Spleen (tissue), 11 donors: Measurements from ENCODE around the gene LDLRAD4. TPM values are rescaled to one million over a fixed set of nuclear protein-coding genes. Genes with fewer than 3 reads are reported as not detected.
A peak's percentile ranks its signal among the peaks of the same experiment; 100 is the strongest.

ENCODE experiments used
- DNase-seq: peaks from one replicate; pipeline ENCODE4 v3.0.0-alpha.2; 2020
- H3K27ac ChIP-seq, 8 donors: fragments of 200-600 bp; sonication (generic) in 7 of 8; 1 replicate in 4 of 8; 2 replicates in 4 of 8; pipeline versions ENCODE4 v1.5.0 to v1.8.0; 2016 to 2021; ENCODE audit warnings: inconsistent platforms in 4 of 8, mild to moderate bottlenecking in 4 of 8, moderate library complexity in 1 of 8
- H3K27me3 ChIP-seq, 7 donors: fragments of 200-600 bp; sonication (generic) in 6 of 7; replicated peaks in 1 of 7; 1 replicate in 4 of 7; 2 replicates in 3 of 7; pipeline versions ENCODE4 v1.5.0 to v1.8.0; 2016 to 2021; ENCODE audit warnings: inconsistent platforms in 3 of 7, mild to moderate bottlenecking in 1 of 7
- H3K36me3 ChIP-seq, 6 donors: fragments of 200-600 bp; sonication (generic) in 5 of 6; 1 replicate in 4 of 6; 2 replicates in 2 of 6; pipeline versions ENCODE4 v1.5.0 to v1.8.0; 2016 to 2021; ENCODE audit warnings: inconsistent platforms in 2 of 6
- H3K4me1 ChIP-seq, 6 donors: fragments of 200-600 bp; sonication (generic) in 5 of 6; 1 replicate in 3 of 6; 2 replicates in 3 of 6; pipeline versions ENCODE4 v1.5.0 to v1.8.0; 2016 to 2021; ENCODE audit warnings: inconsistent platforms in 3 of 6
- H3K4me3 ChIP-seq, 8 donors: fragments of 200-600 bp; sonication (generic) in 7 of 8; 1 replicate in 4 of 8; 2 replicates in 4 of 8; pipeline versions ENCODE4 v1.5.0 to v1.8.0; 2016 to 2021; ENCODE audit warnings: inconsistent platforms in 4 of 8, mild to moderate bottlenecking in 4 of 8, moderate library complexity in 2 of 8
- H3K9me3 ChIP-seq, 8 donors: fragments of 200-600 bp; sonication (generic) in 7 of 8; 1 replicate in 4 of 8; 2 replicates in 4 of 8; pipeline versions ENCODE4 v1.5.0 to v1.8.0; 2016 to 2021; ENCODE audit warnings: inconsistent platforms in 4 of 8
- CTCF ChIP-seq, 11 experiments: fragments of 200-600 bp in 7 of 11; fragments of 450-650 bp in 4 of 11; sonication (generic) in 4 of 11; IDR thresholded peaks in 8 of 11; conservative IDR thresholded peaks in 3 of 11; 1 replicate in 7 of 11; 2 replicates in 4 of 11; pipeline versions ENCODE4 v1.4.0 to v1.8.0; 2016 to 2021; ENCODE audit warnings: antibody characterized with exemption in 11 of 11, inconsistent platforms in 4 of 11, mild to moderate bottlenecking in 1 of 11
- POLR2A ChIP-seq, 3 donors: fragments of 450-650 bp; IDR thresholded peaks; one replicate each; pipeline ENCODE4 v1.5.1; 2017; ENCODE audit warnings: antibody characterized with exemption in 3 of 3, mild to moderate bottlenecking in 1 of 3
- POLR2AphosphoS5 ChIP-seq, 3 donors: sonication (generic); formaldehyde crosslinking; IDR thresholded peaks; one replicate each; pipeline ENCODE4 v1.5.1; 2017; ENCODE audit warnings: antibody characterized with exemption in 3 of 3
- WGBS, 5 donors: extraction: QIAGEN DNeasy Blood & Tissue Kit in 3 of 5; methylation state at CpG; one replicate each; pipeline versions ENCODE4 v1.1.5 to v1.1.7; 2013 to 2018; 5-methylcytosine and 5-hydroxymethylcytosine counted together
- intact Hi-C: fragments of 100-400 bp; cut with DNase I; formaldehyde crosslinking; loops from one replicate; pipeline ENCODE4 v1.15.0; 2023; ENCODE audit warnings: low total_unique reads
- polyA plus RNA-seq, 3 donors: library from polyadenylated mRNA; stranded (reverse); fragments of 200-250 nt; gene quantifications; one replicate each; pipeline ENCODE4 v1.2.1, GENCODE V29; 2013
- total RNA-seq, 7 donors: library from RNA; depleted of rRNA in 3 of 7; stranded (reverse); fragments of >200 nt in 3 of 7; fragmentation: NEBNext Ultra II Directional in 4 of 7; extraction: Animal tissue kit (Norgen Biotek cat#: 25700) in 4 of 7; gene quantifications; one replicate each; pipeline versions ENCODE4 v1.1.0 to v1.2.1, GENCODE V29; 2016 to 2021
- donor health status: healthy with polysubstance abuse.
- donor health status: DM: no; HTN: no; CAD: no; lungs with moderate emphysema.
- donor health status: DM: no; HTN: no; CAD: no.
- donor health status: Bipolar disorder and iron deficiency.
- donor health status: healthy.
- donor health status: DM: no; HTN: no; CAD: no.
- donor health status: DM: yes; HTN: yes; CAD: no.

The LDLRAD4 gene
- total and polyA plus RNA-seq, 10 donors: 4.5 to 80.8 (median 46.4) TPM

- Histone ChIP-seq H3K9me3 (no peaks in the 10 kb centered on the region), H3K27me3 (no peaks in the 10 kb centered on the region), H3K4me3 (no peak overlapping the region), H3K36me3 (no peaks in the 10 kb centered on the region), H3K4me1 (peaks cover 0 to 24% (median 16%) of the 10 kb centered on the region in 6 donors), H3K27ac (no peak overlapping the region)
- intact Hi-C loops: no loop called here
- TF ChIP-seq CTCF (IDR thresholded peaks at IDR 0.05 in 8 of 11, conservative IDR thresholded peaks at IDR 0.05 in 3 of 11) (no peak), POLR2A (IDR thresholded peaks at IDR 0.05) (no peak), POLR2AphosphoS5 (IDR thresholded peaks at IDR 0.05) (no peak)
- no peak for DNase-seq
- WGBS, 5 donors: 88 to 98% (median 97%) methylated on average over 10 of the region's 10 CpGs
Measured at GRCh38 chr18:13298262-13298661, 79.7 kb downstream of the LDLRAD4 start.

GRCh38 chr18:13300029-13300428 lies 81.5 kb downstream of the LDLRAD4 start:
- intact Hi-C loops: no loop called here
- H3K4me3 ChIP-seq: no peak overlapping the region
- no peaks in the 10 kb centered on the region for H3K9me3 ChIP-seq
- H3K36me3 ChIP-seq: no peaks in the 10 kb centered on the region
- H3K4me1 ChIP-seq: peaks cover 0 to 27% (median 16%) of the 10 kb centered on the region in 6 donors
- DNase-seq: no peak
- no peaks in the 10 kb centered on the region for H3K27me3 ChIP-seq
- WGBS, 5 donors: 40 to 58% (median 48%) methylated on average over 2 to 6 of the region's 6 CpGs
- no peak overlapping the region for H3K27ac ChIP-seq
- TF ChIP-seq POLR2A (IDR thresholded peaks at IDR 0.05) (no peak), POLR2AphosphoS5 (IDR thresholded peaks at IDR 0.05) (peak in 1 of 3 donors; percentile 16)

GRCh38 chr18:13300796-13301195 lies 82.2 kb downstream of the LDLRAD4 start:
- Histone ChIP-seq H3K36me3 (no peaks in the 10 kb centered on the region), H3K27me3 (no peaks in the 10 kb centered on the region), H3K27ac (no peak overlapping the region), H3K4me1 (peaks cover 0 to 27% (median 16%) of the 10 kb centered on the region in 6 donors), H3K4me3 (no peak overlapping the region), H3K9me3 (peaks cover 0 to 5% (median 0%) of the 10 kb centered on the region in 8 donors)
- 81 to 93% (median 88%) methylated on average over 17 of the region's 17 CpGs for WGBS, 5 donors
- no peak for DNase-seq
- intact Hi-C loops: no loop called here
- TF ChIP-seq POLR2A (IDR thresholded peaks at IDR 0.05) (no peak), CTCF (IDR thresholded peaks at IDR 0.05 in 8 of 11, conservative IDR thresholded peaks at IDR 0.05 in 3 of 11) (no peak), POLR2AphosphoS5 (IDR thresholded peaks at IDR 0.05) (no peak)

- H3K36me3 ChIP-seq: no peaks in the 10 kb centered on the region
- H3K9me3 ChIP-seq: peaks cover 0 to 8% (median 0%) of the 10 kb centered on the region in 8 donors
- H3K27ac ChIP-seq: no peak overlapping the region
- intact Hi-C loops: no loop called here
- no peaks in the 10 kb centered on the region for H3K27me3 ChIP-seq
- no peak for TF ChIP-seq POLR2A (IDR thresholded peaks at IDR 0.05)
- no peak for TF ChIP-seq POLR2AphosphoS5 (IDR thresholded peaks at IDR 0.05)
- no peak for TF ChIP-seq CTCF (IDR thresholded peaks at IDR 0.05 in 8 of 11, conservative IDR thresholded peaks at IDR 0.05 in 3 of 11)
- no peak overlapping the region for H3K4me3 ChIP-seq
- 49 to 66% (median 60%) methylated on average over 6 of the region's 6 CpGs for WGBS, 5 donors
- H3K4me1 ChIP-seq: peaks cover 0 to 27% (median 16%) of the 10 kb centered on the region in 6 donors
- DNase-seq: no peak
Measured at GRCh38 chr18:13302040-13302439, 83.5 kb downstream of the LDLRAD4 start.
